Bronchial epithelial cell (primary cell): Measurements from ENCODE around the gene PMS2. TPM values are rescaled to one million over a fixed set of nuclear protein-coding genes. Genes with fewer than 3 reads are reported as not detected.
A peak's percentile ranks its signal among the peaks of the same experiment; 100 is the strongest.

Experiments used
- DNase-seq: peaks from one replicate; pipeline ENCODE4 v3.0.0-alpha.2; 2010; ENCODE audit warnings: low read depth
- FAIRE-seq: peaks from 2 replicates; lab custom pipeline; 2011; peaks lifted over from hg19 to GRCh38; lab: Jason Lieb, UNC
- H3K27me3 ChIP-seq: 2 replicates; pipeline ENCODE4 v1.5.1; 2011; ENCODE audit warnings: low read length; ENCODE audit not compliant: control insufficient read depth, insufficient read depth
- H3K36me3 ChIP-seq: 2 replicates; pipeline ENCODE4 v1.5.1; 2011; ENCODE audit warnings: low read length; ENCODE audit not compliant: control insufficient read depth, insufficient read depth
- H3K4me3 ChIP-seq: 2 replicates; pipeline ENCODE4 v1.5.1; 2011; ENCODE audit warnings: mild to moderate bottlenecking, low read depth, low read length, control low read depth
- total RNA-seq: library from RNA; depleted of rRNA; stranded (reverse); fragments of >200 nt; gene quantifications from 2 replicates; pipeline ENCODE4 v1.2.1, GENCODE V29; 2014
- TF ChIP-seq, protein P1 (sequence below): IDR thresholded peaks from 2 replicates; pipeline ENCODE4 v1.5.1; 2011; ENCODE audit warnings: mild to moderate bottlenecking, moderate library complexity, low read length, control low read depth, inconsistent platforms; ENCODE audit not compliant: insufficient read depth, severe bottlenecking

Gene PMS2
- total RNA-seq, 1 donor from 2014 or later = 22.6 TPM

DNA sequence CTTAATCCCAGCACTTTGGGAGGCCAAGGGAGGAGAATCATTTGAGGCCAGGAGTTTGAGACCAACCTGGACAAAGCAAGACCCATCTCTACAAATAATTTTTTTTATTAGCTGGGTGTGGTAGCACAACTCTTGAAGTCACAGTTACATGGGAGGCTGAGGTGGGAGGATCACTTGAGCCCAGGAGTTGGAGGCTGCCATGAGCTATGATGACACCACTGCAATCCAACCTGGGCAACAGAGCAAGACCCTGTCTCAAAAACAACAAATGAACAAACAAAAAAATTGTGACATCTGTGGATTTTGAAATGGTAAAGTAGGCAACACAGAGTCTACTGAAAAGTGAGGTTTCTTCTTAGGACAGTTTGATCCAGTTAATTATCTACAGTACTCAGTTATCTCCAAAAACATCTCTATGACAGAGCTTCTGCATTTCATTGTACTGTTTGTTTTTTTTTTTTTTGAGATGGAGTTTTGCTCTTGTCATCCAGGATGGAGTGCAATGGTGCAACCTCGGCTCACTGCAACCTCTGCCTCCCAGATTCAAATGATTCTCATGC is 19.0 kb upstream of the PMS2 start:
- no peaks in the 10 kb centered on the region for H3K27me3 ChIP-seq
- H3K4me3 ChIP-seq = no peak overlapping the region
- peaks cover 16% of the 10 kb centered on the region for H3K36me3 ChIP-seq
- TF ChIP-seq, protein P1, sequence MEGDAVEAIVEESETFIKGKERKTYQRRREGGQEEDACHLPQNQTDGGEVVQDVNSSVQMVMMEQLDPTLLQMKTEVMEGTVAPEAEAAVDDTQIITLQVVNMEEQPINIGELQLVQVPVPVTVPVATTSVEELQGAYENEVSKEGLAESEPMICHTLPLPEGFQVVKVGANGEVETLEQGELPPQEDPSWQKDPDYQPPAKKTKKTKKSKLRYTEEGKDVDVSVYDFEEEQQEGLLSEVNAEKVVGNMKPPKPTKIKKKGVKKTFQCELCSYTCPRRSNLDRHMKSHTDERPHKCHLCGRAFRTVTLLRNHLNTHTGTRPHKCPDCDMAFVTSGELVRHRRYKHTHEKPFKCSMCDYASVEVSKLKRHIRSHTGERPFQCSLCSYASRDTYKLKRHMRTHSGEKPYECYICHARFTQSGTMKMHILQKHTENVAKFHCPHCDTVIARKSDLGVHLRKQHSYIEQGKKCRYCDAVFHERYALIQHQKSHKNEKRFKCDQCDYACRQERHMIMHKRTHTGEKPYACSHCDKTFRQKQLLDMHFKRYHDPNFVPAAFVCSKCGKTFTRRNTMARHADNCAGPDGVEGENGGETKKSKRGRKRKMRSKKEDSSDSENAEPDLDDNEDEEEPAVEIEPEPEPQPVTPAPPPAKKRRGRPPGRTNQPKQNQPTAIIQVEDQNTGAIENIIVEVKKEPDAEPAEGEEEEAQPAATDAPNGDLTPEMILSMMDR = no peak
- no peak for FAIRE-seq
- no peak for DNase-seq

DNA sequence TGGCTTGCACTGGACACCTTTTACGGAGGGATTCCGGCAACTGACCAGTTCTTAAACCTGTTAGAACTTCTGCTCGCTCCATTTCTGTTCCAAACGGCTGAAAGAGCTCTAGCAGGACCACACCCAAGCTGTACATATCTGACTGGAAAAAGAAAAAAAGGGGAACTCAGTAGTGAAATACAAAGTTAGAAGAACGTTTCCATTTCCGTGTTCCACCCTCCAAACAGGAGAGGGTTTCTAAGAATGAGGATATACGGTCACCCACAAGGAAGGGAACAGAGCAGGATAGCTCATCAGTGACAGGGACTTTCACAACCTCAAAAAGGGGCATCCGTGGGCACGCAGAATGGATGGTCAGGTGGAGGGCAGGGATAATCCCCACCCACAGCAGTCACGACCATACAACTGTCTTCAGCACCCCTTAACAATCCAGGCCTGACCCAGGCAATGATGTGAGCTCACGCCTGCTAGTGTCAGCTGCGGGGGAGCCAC is 18.0 kb upstream of the PMS2 start:
- TF ChIP-seq, protein P1 = no peak
- FAIRE-seq (no peak), DNase-seq (no peak)
- no peak overlapping the region for H3K4me3 ChIP-seq
- H3K36me3 ChIP-seq = peaks cover 23% of the 10 kb centered on the region
- no peaks in the 10 kb centered on the region for H3K27me3 ChIP-seq

DNA sequence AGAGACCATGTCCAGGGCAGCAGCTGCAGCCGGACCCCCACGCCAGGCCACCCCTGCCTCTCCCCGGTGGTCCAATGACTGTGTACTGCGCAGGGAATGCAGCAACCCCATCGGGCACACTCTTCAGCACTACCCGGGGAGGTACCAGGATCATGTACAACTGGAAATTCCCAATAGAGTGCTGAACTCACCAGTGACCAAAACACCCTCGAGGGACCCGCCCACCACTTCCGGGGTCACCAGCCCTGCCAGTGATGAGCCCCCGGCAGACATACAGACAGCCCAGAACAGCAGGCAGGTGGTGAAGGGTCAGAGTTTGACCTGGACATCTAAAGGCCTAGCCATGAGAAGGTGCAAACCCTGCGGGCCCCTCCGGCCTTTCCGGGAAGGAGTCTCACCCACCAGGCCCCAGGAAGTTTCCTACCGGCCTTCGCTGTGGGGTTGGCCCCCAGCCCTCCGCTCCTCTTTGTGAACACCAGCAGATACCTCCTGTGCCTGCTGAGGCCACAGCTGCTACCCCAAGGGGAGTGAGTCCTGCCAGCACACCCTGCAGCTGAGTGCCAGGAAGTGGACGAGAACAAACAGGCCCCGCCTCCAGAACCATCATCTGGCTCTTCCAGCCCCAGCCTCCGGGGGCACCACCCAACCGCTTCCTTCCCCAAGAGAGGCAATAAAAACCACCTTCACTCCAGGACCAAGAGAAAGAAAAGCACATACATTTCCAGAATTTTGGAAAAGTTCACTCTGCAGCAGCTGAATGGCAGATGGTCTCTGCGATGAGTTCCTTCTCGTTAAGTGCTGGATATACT is 17.4 kb upstream of the PMS2 start:
- FAIRE-seq = no peak
- Histone ChIP-seq H3K27me3 (no peaks in the 10 kb centered on the region), H3K36me3 (peaks cover 28% of the 10 kb centered on the region), H3K4me3 (no peak overlapping the region)
- TF ChIP-seq, protein P1 = peak; percentile 31
- DNase-seq = peak; percentile 12

DNA sequence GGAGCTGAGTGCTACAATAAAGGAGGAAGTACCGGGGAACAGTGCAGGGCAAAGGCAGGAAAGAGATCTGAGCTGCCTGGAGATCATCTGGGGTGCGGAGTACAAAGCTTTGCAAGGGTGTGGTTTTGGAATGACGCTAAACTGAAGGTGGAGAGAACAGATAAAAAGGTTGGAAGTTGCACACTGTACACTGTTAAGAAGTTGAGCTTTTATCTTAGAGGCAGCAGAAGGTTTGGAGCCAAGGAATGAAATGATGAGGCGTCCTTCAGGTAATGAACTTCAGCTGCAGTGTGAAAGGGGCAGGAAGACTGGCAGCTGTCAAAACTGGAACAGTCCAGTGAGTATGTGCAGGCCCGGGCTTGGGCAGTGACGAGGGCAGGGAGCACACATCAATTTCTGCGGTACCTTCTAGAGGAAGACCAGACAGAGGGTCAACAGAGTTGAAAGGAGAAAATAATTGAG is 15.2 kb upstream of the PMS2 start:
- Histone ChIP-seq H3K4me3 (no peak overlapping the region), H3K36me3 (peaks cover 28% of the 10 kb centered on the region), H3K27me3 (no peaks in the 10 kb centered on the region)
- TF ChIP-seq, protein P1 = no peak
- DNase-seq (no peak), FAIRE-seq (no peak)

DNA sequence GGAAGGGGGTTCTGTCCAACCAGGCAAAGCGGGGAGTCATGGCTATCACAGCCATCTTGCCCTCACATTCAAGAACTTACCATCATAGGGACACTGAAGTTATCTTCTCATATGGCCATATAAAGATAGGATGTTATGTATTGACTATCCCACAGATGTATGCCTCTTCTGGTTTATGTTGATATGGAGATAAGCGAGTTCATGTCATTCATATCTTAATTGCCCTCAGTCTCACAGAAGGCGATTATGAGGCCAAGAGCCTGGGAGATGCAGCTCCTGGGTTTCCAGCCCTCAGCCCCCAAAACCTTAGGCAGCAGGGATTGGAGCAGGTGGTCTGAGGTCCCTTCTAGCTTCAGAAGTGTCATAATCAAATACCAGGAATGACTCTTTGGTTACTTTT is 13.9 kb upstream of the PMS2 start:
- FAIRE-seq (no peak), DNase-seq (no peak)
- H3K36me3 ChIP-seq = peaks cover 30% of the 10 kb centered on the region

More for the DNA sequence above, 13.9 kb upstream of the PMS2 start:
- no peak overlapping the region for H3K4me3 ChIP-seq
- no peaks in the 10 kb centered on the region for H3K27me3 ChIP-seq
- TF ChIP-seq, protein P1 = no peak
